ENCODE results near the gene KATNAL2. TPM values are rescaled to one million over a fixed set of nuclear protein-coding genes. Genes with fewer than 3 reads are reported as not detected.

The KATNAL2 gene
- total and polyA plus RNA-seq, 2 experiments from 2014 or later = 4.3 to 4.4 TPM

- H3K79me2 ChIP-seq = no peaks in the 10 kb centered on the region
- H3K27me3 ChIP-seq = no peaks in the 10 kb centered on the region
- WGBS (ENCODE audit: low lambda C conversion rate, missing lambda C conversion rate) = 90% methylated on average over 2 of the region's 2 CpGs
- no peak overlapping the region for H3K4me3 ChIP-seq
- no peaks in the 10 kb centered on the region for H3K36me3 ChIP-seq (replicated peaks; ENCODE audit: insufficient read depth, low read depth)
- H4K20me1 ChIP-seq (ENCODE audit: insufficient read depth, poor library complexity, severe bottlenecking) = no peaks in the 10 kb centered on the region
- no peaks in the 10 kb centered on the region for H3K9me2 ChIP-seq (replicated peaks; ENCODE audit: insufficient read depth)
- no peak for DNase-seq (ENCODE audit: low spot score)
- no peaks in the 10 kb centered on the region for H3K4me1 ChIP-seq (ENCODE audit: insufficient read depth)
- TF ChIP-seq EZH2 (IDR thresholded peaks at IDR 0.05; ENCODE audit: borderline replicate concordance) = no peak
- no peak for TF ChIP-seq CTCF (IDR thresholded peaks at IDR 0.05; ENCODE audit: poor library complexity)
- TF ChIP-seq EZH2phosphoT487 (IDR thresholded peaks at IDR 0.05; ENCODE audit: low read depth, severe bottlenecking, unreplicated experiment) = no peak
- H3K27ac ChIP-seq = no peak overlapping the region
- no peak overlapping the region for H3K4me2 ChIP-seq
- no peak overlapping the region for H2AFZ ChIP-seq
- H3K9me3 ChIP-seq (ENCODE audit: low read depth) = no peaks in the 10 kb centered on the region
Observed at GRCh38 chr18:47115205-47115604, 197.8 kb downstream of the KATNAL2 start.

DNA sequence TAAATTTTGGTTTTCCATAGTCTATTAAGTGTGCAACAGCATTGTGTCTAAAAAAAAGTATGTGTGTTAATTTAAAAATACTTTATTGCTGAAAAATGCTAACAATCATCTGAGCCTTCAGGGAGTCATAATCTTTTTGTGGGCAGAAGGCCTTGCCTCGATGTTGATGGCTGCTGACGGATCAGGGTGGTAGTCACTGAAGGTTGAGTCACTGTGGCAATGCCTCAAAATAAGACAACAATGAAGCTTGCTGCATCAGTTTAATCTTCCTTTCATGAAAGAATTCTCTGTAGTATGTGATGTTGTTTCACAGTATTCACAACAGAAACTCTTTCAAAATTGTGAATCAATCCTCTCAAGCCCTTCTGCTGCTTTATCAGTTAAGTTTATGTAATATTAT lies 201.6 kb downstream of the KATNAL2 start:
- TF ChIP-seq CTCF (IDR thresholded peaks at IDR 0.05; ENCODE audit: poor library complexity) (no peak), EZH2phosphoT487 (IDR thresholded peaks at IDR 0.05; ENCODE audit: low read depth, severe bottlenecking, unreplicated experiment) (no peak), EZH2 (IDR thresholded peaks at IDR 0.05; ENCODE audit: borderline replicate concordance) (no peak)
- no peak overlapping the region for H3K4me2 ChIP-seq
- DNase-seq (ENCODE audit: low spot score) = no peak
- no peaks in the 10 kb centered on the region for H4K20me1 ChIP-seq (ENCODE audit: insufficient read depth, poor library complexity, severe bottlenecking)
- WGBS (ENCODE audit: low lambda C conversion rate, missing lambda C conversion rate) = 92% methylated on average over 2 of the region's 2 CpGs
- no peaks in the 10 kb centered on the region for H3K9me2 ChIP-seq (replicated peaks; ENCODE audit: insufficient read depth)
- H3K36me3 ChIP-seq (replicated peaks; ENCODE audit: insufficient read depth, low read depth) = no peaks in the 10 kb centered on the region
- no peak overlapping the region for H3K4me3 ChIP-seq
- no peaks in the 10 kb centered on the region for H3K27me3 ChIP-seq
- H3K79me2 ChIP-seq = no peaks in the 10 kb centered on the region
- H2AFZ ChIP-seq = no peak overlapping the region
- H3K4me1 ChIP-seq (ENCODE audit: insufficient read depth) = no peaks in the 10 kb centered on the region
- H3K27ac ChIP-seq = no peak overlapping the region
- no peaks in the 10 kb centered on the region for H3K9me3 ChIP-seq (ENCODE audit: low read depth)

- H3K27ac ChIP-seq = no peak overlapping the region
Observed at GRCh38 chr18:47120428-47120827, 203.0 kb downstream of the KATNAL2 start.

More at GRCh38 chr18:47120428-47120827, 203.0 kb downstream of the KATNAL2 start:
- H3K79me2 ChIP-seq = no peaks in the 10 kb centered on the region
- TF ChIP-seq EZH2 (IDR thresholded peaks at IDR 0.05; ENCODE audit: borderline replicate concordance) = no peak
- no peak for TF ChIP-seq CTCF (IDR thresholded peaks at IDR 0.05; ENCODE audit: poor library complexity)
- no peak for TF ChIP-seq EZH2phosphoT487 (IDR thresholded peaks at IDR 0.05; ENCODE audit: low read depth, severe bottlenecking, unreplicated experiment)
- DNase-seq (ENCODE audit: low spot score) = no peak
- H3K36me3 ChIP-seq (replicated peaks; ENCODE audit: insufficient read depth, low read depth) = no peaks in the 10 kb centered on the region
- H3K4me2 ChIP-seq = no peak overlapping the region
- no peak overlapping the region for H3K4me3 ChIP-seq
- 76% methylated on average over 4 of the region's 4 CpGs for WGBS (ENCODE audit: low lambda C conversion rate, missing lambda C conversion rate)
- H3K9me3 ChIP-seq (ENCODE audit: low read depth) = no peaks in the 10 kb centered on the region
- no peaks in the 10 kb centered on the region for H4K20me1 ChIP-seq (ENCODE audit: insufficient read depth, poor library complexity, severe bottlenecking)
- H3K27me3 ChIP-seq = no peaks in the 10 kb centered on the region
- no peaks in the 10 kb centered on the region for H3K9me2 ChIP-seq (replicated peaks; ENCODE audit: insufficient read depth)
- H3K4me1 ChIP-seq (ENCODE audit: insufficient read depth) = no peaks in the 10 kb centered on the region
- H2AFZ ChIP-seq = no peak overlapping the region
